HuH-7 (cell line): ENCODE results near the gene DOCK8.
"Not testable (repeated sequence)": the region's sequence is repeated elsewhere in the genome, so short reads cannot be mapped to it uniquely, and the experiment has no call there.

Experiments used
- DNase-seq: peaks from one replicate; pipeline ENCODE4 v3.0.0; 2011; ENCODE audit warnings: low spot score

The DOCK8 gene

GRCh38 chr9:366620-367019 is 152.0 kb downstream of the DOCK8 start:
- DNase-seq: no peak

- no peak for DNase-seq
Observed at GRCh38 chr9:370086-370485, 155.4 kb downstream of the DOCK8 start.

DNA sequence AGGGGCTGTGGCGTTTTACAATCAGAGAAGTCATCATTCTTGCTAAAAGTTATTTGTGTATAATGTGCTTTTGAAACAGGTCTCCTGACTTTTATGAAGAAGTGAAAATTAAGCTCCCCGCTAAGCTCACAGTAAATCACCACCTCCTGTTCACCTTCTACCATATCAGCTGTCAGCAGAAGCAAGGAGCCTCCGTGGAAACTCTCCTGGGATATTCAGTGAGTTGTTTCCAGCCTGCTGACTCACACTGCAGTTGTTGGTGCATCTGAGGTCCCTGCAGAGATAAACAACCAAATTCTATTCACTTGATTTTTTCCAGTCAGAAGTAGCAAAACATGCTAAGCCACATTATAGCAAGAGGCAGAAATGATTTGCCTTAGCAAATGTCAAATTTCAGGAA is 156.7 kb downstream of the DOCK8 start:
- DNase-seq: no peak

- no peak for DNase-seq
Observed at GRCh38 chr9:372128-372527, 157.5 kb downstream of the DOCK8 start.

- DNase-seq: no peak
Observed at GRCh38 chr9:373759-374206, 159.1 kb downstream of the DOCK8 start.

- no peak for DNase-seq
Observed at GRCh38 chr9:374736-375135, 160.1 kb downstream of the DOCK8 start.

DNA sequence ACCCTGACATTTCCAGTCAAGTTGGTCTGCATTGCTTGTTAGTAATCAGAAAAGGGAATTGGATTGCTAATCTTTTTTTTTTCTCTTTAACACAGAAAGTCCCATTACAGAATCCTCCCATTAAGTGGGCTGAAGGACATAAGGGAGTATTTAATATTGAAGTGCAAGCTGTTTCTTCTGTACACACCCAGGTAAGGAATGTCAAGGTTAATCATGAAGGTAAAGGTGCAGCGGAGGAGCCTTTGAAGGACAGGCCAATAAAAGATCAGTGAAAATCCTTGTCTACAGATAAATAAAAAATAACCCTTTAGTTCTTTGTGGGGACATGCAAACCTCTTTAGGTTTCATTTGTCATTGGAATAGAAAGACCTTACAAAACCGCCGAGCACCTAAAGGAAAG is 161.4 kb downstream of the DOCK8 start:
- no peak for DNase-seq

DNA sequence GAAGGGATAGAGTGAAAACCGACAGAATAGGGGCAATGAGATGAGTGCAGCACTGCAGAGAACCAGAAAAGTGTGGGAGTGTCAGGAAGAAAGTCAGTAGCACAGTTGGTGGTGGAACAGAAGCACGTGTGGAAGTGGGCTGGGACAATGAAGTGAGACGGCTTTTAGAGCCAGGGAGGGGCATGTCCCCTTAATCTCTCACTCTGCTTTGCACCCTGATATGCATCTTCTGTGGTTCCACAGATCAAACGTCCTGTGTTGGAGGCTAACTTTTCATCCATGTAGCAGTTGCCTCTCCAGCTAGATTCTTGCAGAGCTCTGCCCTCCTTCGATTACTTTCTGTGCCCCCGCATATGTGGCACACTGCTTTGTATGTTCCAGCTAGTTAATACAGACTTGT is 163.6 kb downstream of the DOCK8 start:
- DNase-seq: no peak

DNA sequence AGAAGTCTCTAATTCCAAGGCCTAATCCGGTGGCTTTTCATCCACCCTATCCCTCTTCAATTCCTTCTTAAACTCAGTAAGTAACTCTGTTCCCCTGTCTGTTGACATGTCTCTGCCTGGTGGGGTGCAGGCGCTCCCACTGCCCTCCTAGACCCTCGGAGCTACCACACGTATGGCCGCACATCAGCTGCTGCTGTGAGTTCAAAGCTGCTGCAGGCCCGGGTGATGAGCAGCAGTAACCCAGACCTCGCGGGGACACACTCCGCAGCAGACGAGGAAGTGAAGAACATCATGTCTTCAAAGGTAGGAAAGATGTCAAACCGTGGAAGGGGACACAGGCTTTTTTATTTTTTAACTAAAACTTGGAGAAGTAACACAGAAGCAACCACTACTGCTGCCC is 167.7 kb downstream of the DOCK8 start:
- no peak for DNase-seq

- DNase-seq: peak; percentile 49
Observed at GRCh38 chr9:385818-386398, 171.2 kb downstream of the DOCK8 start.

DNA sequence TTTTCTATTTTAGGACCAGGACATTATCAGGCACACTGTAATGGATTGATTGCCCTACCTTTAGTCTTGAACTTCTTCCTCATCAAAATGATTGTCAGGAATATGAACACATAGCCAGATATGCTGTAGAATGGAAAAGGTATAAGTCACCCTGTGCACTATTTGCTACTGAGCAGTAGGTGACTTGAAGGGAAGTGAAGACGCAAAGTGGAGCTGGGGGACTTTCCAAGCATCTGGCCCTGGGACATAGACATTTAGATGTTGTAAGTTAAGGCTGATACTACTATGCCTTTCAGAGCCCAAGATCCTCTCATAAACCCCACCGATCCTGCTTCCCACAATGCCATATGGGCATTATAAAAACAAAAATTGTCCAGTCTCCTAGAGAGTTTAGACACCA is 174.5 kb downstream of the DOCK8 start:
- DNase-seq: no peak

DNA sequence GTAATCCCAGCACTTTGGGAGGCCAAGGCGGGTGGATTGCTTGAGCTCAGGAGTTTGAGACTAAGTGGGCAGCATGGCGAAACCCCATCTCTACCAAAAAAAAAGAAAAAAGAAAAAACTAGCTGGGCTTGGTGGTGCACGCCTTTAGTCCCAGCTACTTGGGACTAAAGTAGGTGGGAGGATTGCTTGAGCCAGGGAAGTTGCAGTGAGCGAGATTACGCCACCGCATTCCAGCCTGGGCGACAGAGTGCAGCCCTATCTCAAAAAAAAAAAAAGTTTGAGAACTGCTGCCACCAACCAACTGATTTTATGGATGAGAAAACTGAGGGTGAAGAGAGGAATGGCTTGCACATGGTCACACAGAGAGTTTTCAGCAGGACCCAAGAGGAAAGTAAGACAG is 175.1 kb downstream of the DOCK8 start:
- DNase-seq: no peak

DNA sequence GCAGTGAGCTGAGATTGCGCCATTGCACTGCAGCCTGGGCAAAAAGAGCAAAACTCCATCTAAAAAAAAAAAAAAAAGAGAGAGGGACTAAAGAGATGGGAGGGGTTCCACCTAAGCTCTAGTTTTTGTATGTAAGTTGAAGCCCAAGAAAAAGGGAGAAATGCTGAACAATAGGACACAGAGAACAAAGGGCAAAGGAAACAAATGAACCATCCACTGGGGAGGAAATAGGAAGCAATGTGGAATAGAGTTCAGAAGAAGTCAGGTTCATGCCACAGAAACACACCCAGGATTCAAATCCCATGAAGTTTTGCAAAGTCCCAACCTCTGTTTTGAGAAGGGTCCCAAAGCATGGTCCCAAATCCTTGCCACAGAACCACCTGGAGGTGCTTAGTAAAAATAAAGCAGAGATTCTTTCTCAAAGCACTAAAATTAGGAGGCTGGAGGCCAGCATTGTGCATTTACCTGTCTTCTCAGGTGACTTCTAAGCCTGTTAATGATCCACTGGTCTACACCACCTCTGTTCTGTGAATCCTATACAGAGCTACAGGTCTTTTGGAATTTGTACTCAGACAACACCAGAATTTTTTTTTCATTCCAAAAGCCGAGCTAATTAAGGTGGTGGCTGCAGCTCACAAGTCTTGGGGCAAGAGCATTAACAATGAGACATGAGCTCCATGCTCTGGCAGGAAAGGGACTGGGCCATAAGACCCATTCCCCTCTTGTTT is 177.6 kb downstream of the DOCK8 start:
- DNase-seq: no peak

GRCh38 chr9:394347-395052 is 179.8 kb downstream of the DOCK8 start:
- DNase-seq: no peak

DNA sequence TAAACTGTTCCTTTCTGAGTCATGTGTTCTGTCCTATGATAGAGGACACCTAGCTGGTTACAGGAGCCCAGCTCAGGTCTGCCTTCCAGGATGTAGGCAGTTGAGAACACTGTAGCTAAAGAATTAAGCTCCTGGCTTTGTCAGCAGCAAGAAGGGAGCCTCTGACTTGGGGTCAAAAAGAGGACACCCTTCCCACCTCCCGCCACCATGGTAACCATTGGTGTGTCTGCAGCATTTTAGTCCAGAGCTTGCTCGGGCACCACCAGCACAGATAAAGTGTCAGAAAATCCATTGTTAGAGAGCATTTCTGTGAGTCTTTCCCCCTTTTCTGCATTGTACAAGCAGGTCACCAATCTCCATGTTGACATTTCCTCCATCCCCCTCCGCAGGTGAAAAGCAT is 181.7 kb downstream of the DOCK8 start:
- DNase-seq: no peak

GRCh38 chr9:398085-398484 is 183.4 kb downstream of the DOCK8 start:
- no peak for DNase-seq

DNA sequence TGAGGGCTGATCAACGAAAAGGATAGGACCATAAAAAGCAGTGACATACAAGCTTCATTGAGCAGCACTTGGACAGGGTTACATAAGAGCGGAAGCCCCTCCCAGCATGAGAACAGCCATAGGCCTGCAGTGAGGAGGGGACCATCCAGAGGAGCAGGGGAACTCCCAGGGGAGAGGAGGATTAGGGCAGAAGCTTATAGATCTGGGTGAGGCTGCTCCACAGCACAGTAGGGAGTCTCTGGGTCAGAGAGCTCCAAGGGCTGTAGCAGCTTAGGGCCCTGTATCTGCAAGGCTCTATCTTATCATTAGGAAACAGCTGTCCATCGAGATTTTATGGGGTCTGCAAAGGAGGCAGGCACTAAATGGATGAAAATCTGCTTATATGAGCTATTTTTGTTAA is 186.6 kb downstream of the DOCK8 start:
- no peak for DNase-seq

- DNase-seq: no peak
Observed at GRCh38 chr9:404234-404633, 189.6 kb downstream of the DOCK8 start.

- DNase-seq: no peak
Observed at GRCh38 chr9:405341-405740, 190.7 kb downstream of the DOCK8 start.

DNA sequence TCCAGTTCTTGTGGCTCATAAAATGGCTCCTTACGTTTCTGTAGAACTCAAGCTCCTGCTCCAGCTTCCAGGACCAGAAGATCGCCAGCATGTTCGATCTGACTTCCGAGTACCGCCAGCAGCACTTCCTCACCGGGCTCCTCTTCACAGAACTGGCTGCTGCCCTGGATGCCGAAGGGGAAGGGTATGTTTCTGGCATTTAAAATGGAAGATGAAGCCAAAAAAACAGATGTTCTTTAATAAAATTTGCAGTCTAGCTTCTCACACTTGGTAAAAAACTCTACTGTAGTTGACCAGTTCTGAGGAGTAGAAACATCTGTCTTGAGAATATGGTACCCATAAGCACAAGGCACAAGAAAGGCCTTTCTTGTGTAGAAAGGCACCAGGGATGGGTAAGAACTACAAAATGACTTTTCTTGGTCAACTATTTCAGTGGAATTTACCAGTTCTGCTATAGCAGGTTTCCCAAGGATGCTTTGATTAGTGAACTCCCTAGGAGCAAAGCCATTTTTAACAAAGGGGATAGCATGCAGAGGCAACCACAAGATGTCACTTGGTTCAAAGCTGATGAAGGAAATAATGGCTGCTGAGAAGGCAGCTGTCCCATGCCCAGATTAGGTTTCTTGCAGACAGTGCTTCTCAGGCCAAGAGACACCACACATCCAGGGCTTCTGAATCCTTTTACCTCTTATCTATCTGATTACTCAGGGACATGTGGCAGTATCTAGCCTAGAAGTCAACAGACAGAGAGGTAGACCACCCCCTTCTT is 192.4 kb downstream of the DOCK8 start:
- DNase-seq: no peak

- not testable (repeated sequence) for DNase-seq
Observed at GRCh38 chr9:409655-410054, 195.0 kb downstream of the DOCK8 start.

- no peak for DNase-seq
Observed at GRCh38 chr9:414595-414994, 199.9 kb downstream of the DOCK8 start.
